OCI-LY3 (cell line): Measurements from ENCODE around the gene BCL2L12.
A peak's percentile ranks its signal among the peaks of the same experiment; 100 is the strongest.

Experiments
- H2AFZ ChIP-seq: fragments of 200-600, 300-600 bp; shearing (Covaris generic); 2 replicates; pipeline ENCODE4 v1.6.0; 2014; ENCODE audit warnings: antibody characterized with exemption, low read depth, low read length
- H3K27ac ChIP-seq: fragments of 200-600, 300-600 bp; sonication (generic); 2 replicates; pipeline ENCODE4 v1.5.1; 2014; ENCODE audit warnings: mild to moderate bottlenecking, low read length, moderate library complexity, mixed read lengths
- H3K27me3 ChIP-seq: fragments of 200-600, 300-600 bp; sonication (generic); 2 replicates; pipeline ENCODE4 v1.6.1; 2014; ENCODE audit warnings: low read depth, low read length, mixed read lengths
- H3K36me3 ChIP-seq: fragments of 200-600, 300-600 bp; sonication (generic); replicated peaks from 2 replicates; pipeline ENCODE3; 2014; ENCODE audit warnings: low read depth, low read length, mixed read lengths
- H3K4me1 ChIP-seq: fragments of 300-600, 200-600 bp; sonication (generic); 2 replicates; pipeline ENCODE4 v1.6.1; 2014; ENCODE audit warnings: low read length, mixed read lengths
- H3K4me2 ChIP-seq: fragments of 200-600, 300-600 bp; sonication (generic); 2 replicates; pipeline ENCODE4 v1.6.1; 2014; ENCODE audit warnings: low read length, mixed read lengths
- H3K4me3 ChIP-seq: fragments of 300-600, 200-600 bp; sonication (generic); 2 replicates; pipeline ENCODE4 v1.5.1; 2014; ENCODE audit warnings: antibody characterized with exemption, mild to moderate bottlenecking, low read length, moderate library complexity
- H3K79me2 ChIP-seq: fragments of 300-600, 200-600 bp; shearing (Covaris generic); 2 replicates; pipeline ENCODE4 v1.6.1; 2014; ENCODE audit warnings: mild to moderate bottlenecking, low read length, mixed read lengths
- H3K9ac ChIP-seq: fragments of 300-600, 200-600 bp; shearing (Covaris generic); 2 replicates; pipeline ENCODE4 v1.6.0; 2014; ENCODE audit warnings: mild to moderate bottlenecking, low read length, moderate library complexity
- H3K9me3 ChIP-seq: fragments of 200-600, 300-600 bp; shearing (Covaris generic); 2 replicates; pipeline ENCODE4 v1.6.1; 2014; ENCODE audit warnings: low read length, mixed read lengths; ENCODE audit not compliant: insufficient read depth
- H4K20me1 ChIP-seq: fragments of 200-600, 300-600 bp; sonication (generic); 2 replicates; pipeline ENCODE4 v1.6.1; 2016; ENCODE audit warnings: low read length, mixed read lengths; ENCODE audit not compliant: insufficient read depth
- EZH2phosphoT487 ChIP-seq: fragments of 200-600 bp; shearing (Covaris generic); IDR thresholded peaks from 2 replicates; pipeline ENCODE4 v1.6.1; 2018; ENCODE audit warnings: antibody characterized with exemption, mixed run types, low read depth
- TF ChIP-seq, protein P1 (sequence below): fragments of 200-600, 300-600 bp; sonication (generic); IDR thresholded peaks from 2 replicates; pipeline ENCODE4 v1.5.1; 2014; ENCODE audit warnings: antibody characterized with exemption, low read length, low read depth

The BCL2L12 gene

DNA sequence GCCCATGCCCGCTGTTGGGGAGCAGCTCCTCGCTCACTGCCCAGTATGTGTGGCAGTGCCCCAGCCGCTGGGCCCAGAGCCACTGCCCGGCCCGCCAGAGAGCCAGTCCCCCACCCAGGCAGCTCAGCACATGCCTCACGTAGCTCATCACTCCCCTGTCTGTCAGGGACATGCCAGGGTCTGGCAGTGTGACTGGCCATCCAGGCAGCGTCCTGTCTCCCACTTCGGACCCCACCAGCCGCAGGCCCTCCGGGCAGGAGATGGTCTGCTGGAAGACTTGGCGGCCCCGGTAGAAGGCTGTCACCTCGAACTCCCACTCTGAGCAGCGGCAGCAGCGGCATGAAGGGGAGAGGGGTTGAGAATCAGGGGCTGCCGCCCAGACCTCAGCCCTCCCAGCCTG, 3.7 kb upstream of the BCL2L12 start:
- TF ChIP-seq, protein P1, sequence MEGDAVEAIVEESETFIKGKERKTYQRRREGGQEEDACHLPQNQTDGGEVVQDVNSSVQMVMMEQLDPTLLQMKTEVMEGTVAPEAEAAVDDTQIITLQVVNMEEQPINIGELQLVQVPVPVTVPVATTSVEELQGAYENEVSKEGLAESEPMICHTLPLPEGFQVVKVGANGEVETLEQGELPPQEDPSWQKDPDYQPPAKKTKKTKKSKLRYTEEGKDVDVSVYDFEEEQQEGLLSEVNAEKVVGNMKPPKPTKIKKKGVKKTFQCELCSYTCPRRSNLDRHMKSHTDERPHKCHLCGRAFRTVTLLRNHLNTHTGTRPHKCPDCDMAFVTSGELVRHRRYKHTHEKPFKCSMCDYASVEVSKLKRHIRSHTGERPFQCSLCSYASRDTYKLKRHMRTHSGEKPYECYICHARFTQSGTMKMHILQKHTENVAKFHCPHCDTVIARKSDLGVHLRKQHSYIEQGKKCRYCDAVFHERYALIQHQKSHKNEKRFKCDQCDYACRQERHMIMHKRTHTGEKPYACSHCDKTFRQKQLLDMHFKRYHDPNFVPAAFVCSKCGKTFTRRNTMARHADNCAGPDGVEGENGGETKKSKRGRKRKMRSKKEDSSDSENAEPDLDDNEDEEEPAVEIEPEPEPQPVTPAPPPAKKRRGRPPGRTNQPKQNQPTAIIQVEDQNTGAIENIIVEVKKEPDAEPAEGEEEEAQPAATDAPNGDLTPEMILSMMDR = no peak
- TF ChIP-seq EZH2phosphoT487 = no peak
- Histone ChIP-seq H3K4me2 (no peak overlapping the region), H3K27ac (no peak overlapping the region), H4K20me1 (peaks cover 12% of the 10 kb centered on the region), H3K79me2 (peaks cover 36% of the 10 kb centered on the region), H2AFZ (no peak overlapping the region), H3K36me3 (peaks cover 53% of the 10 kb centered on the region), H3K4me3 (no peak overlapping the region), H3K9ac (no peak overlapping the region), H3K9me3 (no peaks in the 10 kb centered on the region), H3K4me1 (peaks cover 11% of the 10 kb centered on the region), H3K27me3 (no peaks in the 10 kb centered on the region)

DNA sequence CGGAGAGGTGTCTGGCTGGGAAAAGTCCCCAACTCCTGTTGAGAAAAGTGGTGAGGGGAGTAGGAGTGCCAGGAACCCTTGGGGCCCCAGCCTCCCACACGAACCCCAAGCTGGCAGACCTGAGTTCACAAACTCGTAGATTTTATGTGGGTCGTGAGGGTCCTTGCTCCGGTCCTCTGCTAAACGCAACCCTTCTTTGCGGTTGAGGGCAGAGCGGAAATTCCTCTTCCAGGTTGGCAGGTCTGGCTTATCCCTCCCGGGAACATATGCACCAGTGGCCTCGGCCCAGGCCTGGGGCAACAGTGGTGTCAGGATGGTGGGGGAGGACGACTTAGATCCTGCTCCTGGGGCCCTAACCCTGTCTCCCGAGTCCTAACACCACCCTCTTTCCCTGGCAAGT, 2.5 kb upstream of the BCL2L12 start:
- Histone ChIP-seq H3K4me1 (peaks cover 14% of the 10 kb centered on the region), H3K36me3 (peaks cover 48% of the 10 kb centered on the region)

DNA sequence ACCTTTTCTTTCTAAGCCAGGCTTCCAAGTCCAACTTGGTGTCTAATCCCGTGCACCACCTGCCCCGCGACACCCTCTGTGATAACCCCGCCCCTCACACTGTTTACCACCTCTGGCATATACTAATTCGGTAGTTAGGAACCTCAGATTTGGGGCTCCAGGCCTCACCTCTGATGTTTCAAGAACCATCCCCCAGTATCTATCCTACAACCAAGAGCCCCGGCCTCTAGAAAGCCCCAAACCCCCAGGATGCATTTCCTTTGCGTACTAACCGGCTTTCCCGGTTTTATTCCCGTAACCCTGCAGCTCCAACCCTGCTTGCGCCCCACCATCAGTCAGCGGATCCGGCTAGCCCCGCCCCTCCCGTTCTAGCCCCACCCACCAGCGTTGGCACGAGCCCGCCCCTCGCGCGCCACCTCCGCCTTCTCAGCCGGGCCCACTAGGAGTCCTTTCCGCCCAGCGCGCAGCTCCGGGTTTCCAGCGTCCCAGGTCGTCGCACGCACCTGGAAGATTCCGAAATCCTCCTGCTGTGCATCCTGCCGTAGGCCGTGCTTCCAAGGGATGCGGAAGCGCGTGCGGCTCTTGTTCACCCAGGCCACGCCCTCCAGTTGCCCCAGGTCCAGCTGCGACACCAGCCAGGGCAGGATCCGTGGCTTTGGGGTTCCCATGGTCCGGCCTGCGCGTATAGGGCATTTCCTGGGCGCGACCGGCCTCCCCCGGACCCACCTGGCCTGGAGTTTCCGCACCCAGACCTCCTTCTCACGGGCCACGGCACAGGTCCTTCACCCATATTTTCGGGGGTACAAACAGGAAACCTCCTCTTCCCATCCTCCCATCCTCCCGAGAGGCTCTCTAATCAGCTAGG, 1.3 kb upstream of the BCL2L12 start:
- peaks cover 42% of the 10 kb centered on the region for H3K79me2 ChIP-seq
- peak overlapping the region; percentile 84 for H3K27ac ChIP-seq
- H2AFZ ChIP-seq = no peak overlapping the region
- H3K36me3 ChIP-seq = peaks cover 39% of the 10 kb centered on the region
- TF ChIP-seq EZH2phosphoT487 = no peak
- TF ChIP-seq, protein P1 = no peak
- no peaks in the 10 kb centered on the region for H3K27me3 ChIP-seq
- H3K9ac ChIP-seq = peak overlapping the region; percentile 85
- H4K20me1 ChIP-seq = peaks cover 12% of the 10 kb centered on the region
- H3K4me2 ChIP-seq = peak overlapping the region; percentile 86
- H3K4me1 ChIP-seq = peaks cover 14% of the 10 kb centered on the region
- peak overlapping the region; percentile 88 for H3K4me3 ChIP-seq
- no peaks in the 10 kb centered on the region for H3K9me3 ChIP-seq

More for the DNA sequence above, 2.5 kb upstream of the BCL2L12 start:
- Histone ChIP-seq H3K79me2 (peaks cover 42% of the 10 kb centered on the region), H4K20me1 (peaks cover 12% of the 10 kb centered on the region), H3K4me3 (no peak overlapping the region), H3K27ac (no peak overlapping the region), H3K9ac (no peak overlapping the region), H3K4me2 (no peak overlapping the region), H3K9me3 (no peaks in the 10 kb centered on the region), H3K27me3 (no peaks in the 10 kb centered on the region), H2AFZ (no peak overlapping the region)
- TF ChIP-seq, protein P1 = no peak
- no peak for TF ChIP-seq EZH2phosphoT487

DNA sequence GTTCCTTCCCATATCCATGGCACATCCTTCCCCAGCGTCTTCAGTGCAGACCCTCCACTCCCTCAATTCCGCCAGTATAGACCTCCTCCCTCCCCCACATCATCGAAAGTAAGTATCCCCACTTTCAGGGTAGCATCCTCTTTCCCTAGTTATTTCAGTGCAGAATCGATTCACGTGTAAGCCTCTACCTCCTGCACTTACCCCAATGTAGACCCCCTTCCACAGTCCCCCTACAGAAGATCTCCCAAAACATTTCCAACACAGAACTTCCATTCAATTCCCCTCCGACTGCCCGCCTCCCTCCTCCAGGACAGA, 740 bp upstream of the BCL2L12 start:
- peaks cover 14% of the 10 kb centered on the region for H3K4me1 ChIP-seq
- no peak for TF ChIP-seq EZH2phosphoT487
- TF ChIP-seq, protein P1 = no peak
- H3K4me2 ChIP-seq = peak overlapping the region; percentile 86
- no peaks in the 10 kb centered on the region for H3K9me3 ChIP-seq
- peak overlapping the region; percentile 88 for H3K4me3 ChIP-seq
- H2AFZ ChIP-seq = no peak overlapping the region
- H3K36me3 ChIP-seq = peaks cover 38% of the 10 kb centered on the region
- peaks cover 12% of the 10 kb centered on the region for H4K20me1 ChIP-seq
- peak overlapping the region; percentile 84 for H3K27ac ChIP-seq
- H3K79me2 ChIP-seq = peaks cover 42% of the 10 kb centered on the region
- H3K27me3 ChIP-seq = no peaks in the 10 kb centered on the region
- H3K9ac ChIP-seq = peak overlapping the region; percentile 85
